Ureter (tissue), 1 donor: ENCODE data around the gene FCER2. TPM values are rescaled to one million over a fixed set of nuclear protein-coding genes. Genes with fewer than 3 reads are reported as not detected.
"Not testable (repeated sequence)": the region's sequence is repeated elsewhere in the genome, so short reads cannot be mapped to it uniquely, and the experiment has no call there.

ENCODE experiments used
- DNase-seq: peaks from one replicate; pipeline ENCODE4 v3.0.0-alpha.2; 2020; ENCODE audit warnings: low spot score
- total RNA-seq: library from RNA; stranded (reverse); gene quantifications from one replicate; pipeline ENCODE4 v1.2.4, GENCODE V29; 2023
- donor health status: DM: yes; HTN: yes; CAD: no.

FCER2 gene
- not detected for total RNA-seq

GRCh38 chr19:7701654-7702457, at the start of gene FCER2:
TSS of gene FCER2 (minus strand) at chr19:7702131. CDS start at chr19:7699760, 2,371 bp downstream.
- no peak for DNase-seq

GRCh38 chr19:7751157-7751783, 49.3 kb upstream of the FCER2 start:
- no peak for DNase-seq

DNA sequence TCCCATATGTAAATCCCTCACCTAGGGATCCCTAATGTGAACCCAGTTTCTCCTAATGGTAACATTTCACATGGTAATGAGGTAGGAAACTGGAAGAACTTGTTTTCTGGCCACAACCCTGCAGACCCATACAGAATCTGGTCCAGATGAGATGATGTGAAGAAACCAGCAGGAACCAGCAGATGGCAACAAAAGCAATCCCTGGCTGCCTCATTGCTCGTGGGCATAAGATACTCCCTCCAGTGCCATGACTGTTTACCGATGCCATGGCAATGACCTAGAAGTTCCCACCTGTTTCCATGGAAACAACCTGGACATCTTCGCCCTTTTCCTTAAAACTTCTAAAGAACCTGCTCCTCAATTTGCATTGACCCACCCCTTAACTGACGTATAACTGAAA, 46.8 kb upstream of the FCER2 start:
- DNase-seq: no peak

DNA sequence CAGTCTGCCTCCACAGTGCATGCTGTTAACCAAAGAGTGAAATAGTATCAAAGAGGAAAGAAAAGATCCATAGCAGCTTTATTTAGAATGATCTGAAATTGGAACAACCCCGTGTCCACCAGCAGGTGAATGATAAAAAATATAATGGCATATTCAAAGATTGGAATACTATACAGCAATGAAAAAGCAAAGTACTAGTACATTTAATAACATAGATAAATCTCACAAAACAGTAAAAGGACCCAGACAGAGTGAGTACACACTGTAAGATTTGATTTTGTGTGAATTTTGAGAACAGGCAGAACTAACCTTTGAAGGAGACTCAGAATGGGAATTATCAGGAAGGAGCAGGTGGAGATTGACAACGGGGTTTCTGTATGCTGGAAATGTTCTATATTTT, 46.2 kb upstream of the FCER2 start:
- no peak for DNase-seq

- DNase-seq: no peak
These were observed 45.3 kb upstream of the FCER2 start, which contains the start of gene CD209 for GRCh38 chr19:7746903-7747884. TSS of gene CD209 (minus strand) at chr19:7747534. CDS start at chr19:7747511, 23 bp downstream.

GRCh38 chr19:7746306-7746705, 44.4 kb upstream of the FCER2 start:
- not testable (repeated sequence) for DNase-seq

GRCh38 chr19:7744871-7745650, 43.1 kb upstream of the FCER2 start:
- no peak for DNase-seq

DNA sequence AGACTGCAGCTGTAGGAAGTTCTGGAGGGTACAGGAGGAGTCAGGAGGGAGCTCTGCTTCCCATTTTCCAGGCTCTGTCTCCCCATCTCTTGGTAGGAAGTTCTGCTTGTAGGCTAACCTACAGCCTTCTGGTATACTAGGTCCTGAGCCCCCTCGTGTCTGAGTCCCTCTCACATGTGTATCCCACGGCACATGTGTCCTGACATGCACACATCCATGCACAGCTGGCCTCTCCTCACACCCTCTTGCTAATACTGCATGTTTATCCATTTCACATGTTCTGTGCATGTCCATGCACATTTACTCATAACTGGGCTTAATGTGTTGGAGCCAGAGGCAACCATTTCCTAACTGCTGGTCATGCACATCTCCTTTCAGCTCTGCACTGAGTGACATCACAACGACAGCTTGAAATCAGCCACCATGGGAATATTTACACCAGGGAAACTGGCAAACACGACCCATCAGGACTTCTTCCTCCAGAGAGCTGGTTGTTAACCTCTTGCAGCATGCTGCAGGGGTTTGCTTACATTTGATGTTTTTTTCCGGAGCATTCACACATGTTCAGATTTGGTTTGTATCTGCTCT, 42.4 kb upstream of the FCER2 start:
- no peak for DNase-seq

- DNase-seq: no peak
These were observed 41.5 kb upstream of the FCER2 start for GRCh38 chr19:7743425-7743841.

- no peak for DNase-seq
These were observed 41.1 kb upstream of the FCER2 start for GRCh38 chr19:7742991-7743390.

GRCh38 chr19:7742575-7742974, 40.6 kb upstream of the FCER2 start:
- no peak for DNase-seq

DNA sequence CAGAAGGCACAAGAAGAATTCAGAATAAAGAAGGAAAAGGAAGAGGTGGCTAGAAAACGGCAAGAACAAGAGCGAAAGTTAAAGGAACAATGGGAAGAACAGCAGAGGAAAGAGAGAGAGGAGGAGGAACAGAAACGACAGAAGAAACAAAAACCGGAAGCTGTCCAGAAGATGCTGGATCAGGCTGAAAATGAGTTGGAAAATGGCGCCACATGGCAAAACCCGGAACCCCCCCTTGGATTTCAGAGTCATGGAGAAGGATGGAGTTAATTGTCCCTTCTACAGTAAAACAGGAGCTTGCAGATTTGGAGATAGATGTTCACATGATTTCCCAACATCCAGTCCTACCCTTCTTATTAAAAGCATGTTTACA, 38.7 kb upstream of the FCER2 start:
- DNase-seq: no peak

DNA sequence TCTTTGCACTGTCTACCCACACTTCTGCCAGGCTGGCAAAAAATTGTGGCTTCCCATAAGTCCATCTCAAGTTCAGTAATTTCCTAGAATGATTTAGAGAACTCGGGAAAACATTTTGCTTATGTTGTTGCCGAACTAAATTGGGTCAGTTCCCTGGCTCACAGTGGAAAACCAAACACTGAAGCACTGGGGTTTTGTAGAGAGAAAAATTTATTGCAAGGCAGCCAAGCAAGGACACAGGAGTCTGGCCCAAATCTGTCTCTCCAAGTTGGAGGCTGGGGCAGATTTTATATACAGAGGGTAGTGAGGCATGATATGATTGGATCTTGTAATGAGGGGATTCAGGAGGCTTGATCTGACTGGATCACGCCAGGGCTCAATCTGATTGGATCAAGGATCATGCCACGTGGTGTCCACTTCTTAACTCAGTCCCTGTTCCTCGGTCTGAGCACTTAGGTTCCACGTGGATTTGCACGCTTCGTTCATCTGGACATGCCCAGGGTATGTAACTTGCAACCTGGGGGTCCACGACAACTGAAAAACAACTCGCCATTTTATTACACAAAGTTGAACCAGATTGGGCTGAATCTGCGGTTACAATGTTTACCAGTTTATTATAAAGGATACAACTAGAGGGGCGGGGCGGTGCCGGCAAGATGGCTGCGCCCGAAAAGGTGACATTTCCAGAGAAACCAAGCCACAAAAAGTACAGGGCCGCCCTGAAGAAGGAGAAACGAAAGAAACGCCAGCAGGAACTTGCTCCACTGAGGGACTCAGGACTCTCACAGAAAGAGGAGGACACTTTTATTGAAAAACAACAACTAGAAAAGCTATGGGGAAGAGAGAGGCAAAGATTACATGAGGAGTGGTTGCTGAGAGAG, 38.1 kb upstream of the FCER2 start:
- DNase-seq: no peak

GRCh38 chr19:7739211-7739755, 37.4 kb upstream of the FCER2 start:
- no peak for DNase-seq

DNA sequence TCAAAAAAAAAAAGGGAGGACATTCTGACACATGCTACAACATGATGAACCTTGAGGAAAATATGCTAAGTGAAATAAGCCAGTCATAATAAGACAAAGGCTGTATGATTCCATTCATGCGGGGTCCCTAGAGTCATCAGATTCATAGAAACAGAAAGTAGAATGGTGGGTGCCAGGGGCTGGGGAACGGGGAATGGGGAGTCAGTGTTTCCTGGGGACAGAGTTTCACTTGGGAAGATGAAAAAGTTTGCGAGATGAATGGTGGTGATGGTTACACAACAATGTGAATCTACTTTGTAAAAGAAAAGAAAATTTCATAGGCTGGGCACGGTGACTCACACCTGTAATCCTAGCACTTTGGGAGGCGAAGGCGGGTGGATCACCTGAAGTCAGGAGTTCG, 36.1 kb upstream of the FCER2 start:
- no peak for DNase-seq

GRCh38 chr19:7737215-7737614, 35.3 kb upstream of the FCER2 start:
- no peak for DNase-seq

DNA sequence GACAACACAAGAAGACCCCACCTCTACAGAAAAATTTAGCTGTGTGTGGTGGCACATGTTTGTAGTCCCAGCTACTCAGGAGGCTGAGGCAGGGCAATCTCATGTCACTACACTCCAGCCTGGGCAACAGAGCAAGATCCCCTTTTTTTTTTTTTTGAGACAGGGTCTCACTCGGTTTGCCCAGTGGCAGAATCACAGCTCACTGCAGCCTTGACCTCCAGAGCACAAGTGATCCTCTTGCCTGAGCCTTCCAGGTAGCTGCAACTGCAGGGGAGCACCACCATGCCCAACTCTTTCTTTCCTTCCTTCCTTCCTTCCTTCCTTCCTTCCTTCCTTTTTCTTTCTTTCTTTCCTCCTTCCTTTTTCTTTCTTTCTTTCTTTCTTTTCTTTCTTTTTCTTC, 34.2 kb upstream of the FCER2 start:
- DNase-seq: no peak

GRCh38 chr19:7734220-7735203, 32.6 kb upstream of the FCER2 start:
- DNase-seq: no peak
